HEK293 (cell line): Measurements from ENCODE around the gene SRRM2.

ENCODE experiments used
- CTCF ChIA-PET: fragments of 350-600 bp; formaldehyde crosslinking; extraction: SDS; loops from one replicate; lab custom pipeline; 2021; ENCODE audit warnings: antibody characterized with exemption; lab: Yijun Ruan, JAX
- POLR2A ChIA-PET: fragments of 300-600 bp; formaldehyde crosslinking; extraction: SDS; loops from one replicate; lab custom pipeline; 2020; ENCODE audit warnings: antibody characterized with exemption, inconsistent platforms; lab: Yijun Ruan, JAX
- H3K27ac ChIP-seq: fragments of 200-500 bp; sonication (Bioruptor generic); 2 replicates; pipeline ENCODE4 v1.5.1; 2014; ENCODE audit warnings: low read depth, low read length, control low read depth, inconsistent platforms; ENCODE audit errors: extremely low read depth
- H3K36me3 ChIP-seq, 2 experiments: fragments of 200-500 bp in 1 of 2; sonication (Bioruptor generic) in 1 of 2; 1 replicate in 1 of 2; 2 replicates in 1 of 2; pipeline ENCODE4 v1.5.1; 2014 to 2017; ENCODE audit warnings: inconsistent platforms in 2 of 2, low read length in 2 of 2; ENCODE audit not compliant: control insufficient read depth in 2 of 2, insufficient read depth in 1 of 2
- H3K4me1 ChIP-seq: fragments of 200-500 bp; sonication (Bioruptor generic); 2 replicates; pipeline ENCODE4 v1.5.1; 2014; ENCODE audit warnings: mild to moderate bottlenecking, low read length, inconsistent platforms; ENCODE audit not compliant: control insufficient read depth, insufficient read depth
- H3K4me3 ChIP-seq: 2 replicates; pipeline ENCODE4 v1.5.1; 2011; ENCODE audit warnings: low read depth, mild to moderate bottlenecking, control low read depth, low read length, moderate library complexity
- H3K9me3 ChIP-seq: fragments of 200-500 bp; sonication (Bioruptor generic); 2 replicates; pipeline ENCODE4 v1.5.1; 2014; ENCODE audit warnings: low read depth, low read length, inconsistent platforms; ENCODE audit not compliant: control insufficient read depth, insufficient read depth
- GLI2 ChIP-seq: fragments of 450-650 bp; formaldehyde crosslinking; IDR thresholded peaks from 2 replicates; pipeline ENCODE4; 2017; ENCODE audit warnings: missing biosample characterization, missing genetic modification characterization, low read depth, borderline replicate concordance
- KLF10 ChIP-seq: fragments of 450-650 bp; IDR thresholded peaks from 2 replicates; pipeline ENCODE4 v1.5.1; 2018; ENCODE audit warnings: missing biosample characterization, mild to moderate bottlenecking, missing genetic modification characterization
- KLF16 ChIP-seq: fragments of 450-650 bp; formaldehyde crosslinking; IDR thresholded peaks from 2 replicates; pipeline ENCODE4 v1.5.1; 2017; ENCODE audit warnings: missing biosample characterization, missing genetic modification characterization
- PRDM1 ChIP-seq: fragments of 450-650 bp; formaldehyde crosslinking; IDR thresholded peaks from 2 replicates; pipeline ENCODE4; 2016; ENCODE audit warnings: missing biosample characterization, missing genetic modification characterization
- ZBTB11 ChIP-seq: fragments of 450-650 bp; formaldehyde crosslinking; conservative IDR thresholded peaks from 2 replicates; pipeline ENCODE4 v1.5.1; 2016; ENCODE audit warnings: low read depth, missing biosample characterization, missing genetic modification characterization
- ZNF146 ChIP-seq: fragments of 450-650 bp; formaldehyde crosslinking; IDR thresholded peaks from 2 replicates; pipeline ENCODE4 v1.5.1; 2016; ENCODE audit warnings: missing biosample characterization, missing genetic modification characterization
- ZNF16 ChIP-seq: fragments of 450-650 bp; formaldehyde crosslinking; IDR thresholded peaks from 2 replicates; pipeline ENCODE4 v1.5.1; 2016; ENCODE audit warnings: low read depth, missing biosample characterization, missing genetic modification characterization
- ZNF19 ChIP-seq: fragments of 450-650 bp; formaldehyde crosslinking; IDR thresholded peaks from 2 replicates; pipeline ENCODE4; 2016; ENCODE audit warnings: missing biosample characterization, missing genetic modification characterization, low read depth
- ZNF202 ChIP-seq: fragments of 450-650 bp; formaldehyde crosslinking; IDR thresholded peaks from 2 replicates; pipeline ENCODE4 v1.5.1; 2016; ENCODE audit warnings: missing biosample characterization, missing genetic modification characterization, borderline replicate concordance
- ZNF266 ChIP-seq: fragments of 450-650 bp; formaldehyde crosslinking; IDR thresholded peaks from 2 replicates; pipeline ENCODE4 v1.5.1; 2016; ENCODE audit warnings: missing biosample characterization, missing genetic modification characterization, low read depth
- ZNF324 ChIP-seq: fragments of 450-650 bp; formaldehyde crosslinking; IDR thresholded peaks from 2 replicates; pipeline ENCODE4 v1.5.1; 2016; ENCODE audit warnings: missing biosample characterization, missing genetic modification characterization
- ZNF366 ChIP-seq: fragments of 450-650 bp; formaldehyde crosslinking; conservative IDR thresholded peaks from 2 replicates; pipeline ENCODE4 v1.5.1; 2016; ENCODE audit warnings: missing biosample characterization, missing genetic modification characterization
- ZNF391 ChIP-seq: fragments of 450-650 bp; formaldehyde crosslinking; IDR thresholded peaks from 2 replicates; pipeline ENCODE4 v1.5.1; 2016; ENCODE audit warnings: low read depth, missing biosample characterization, missing genetic modification characterization, borderline replicate concordance
- ZNF423 ChIP-seq: fragments of 450-650 bp; formaldehyde crosslinking; IDR thresholded peaks from 2 replicates; pipeline ENCODE4 v1.5.1; 2016; ENCODE audit warnings: missing biosample characterization, missing genetic modification characterization
- ZNF558 ChIP-seq: fragments of 450-650 bp; formaldehyde crosslinking; IDR thresholded peaks from 2 replicates; pipeline ENCODE4 v1.5.1; 2016; ENCODE audit warnings: missing biosample characterization, missing genetic modification characterization
- ZNF560 ChIP-seq: fragments of 450-650 bp; formaldehyde crosslinking; IDR thresholded peaks from 2 replicates; pipeline ENCODE4 v1.5.1; 2017; ENCODE audit warnings: missing biosample characterization, missing genetic modification characterization, borderline replicate concordance
- ZNF580 ChIP-seq: fragments of 450-650 bp; formaldehyde crosslinking; IDR thresholded peaks from 2 replicates; pipeline ENCODE4 v1.5.1; 2016; ENCODE audit warnings: missing biosample characterization, missing genetic modification characterization
- ZNF596 ChIP-seq: fragments of 450-650 bp; IDR thresholded peaks from 2 replicates; pipeline ENCODE4 v1.5.0; 2018; ENCODE audit warnings: missing biosample characterization, mild to moderate bottlenecking, missing genetic modification characterization, moderate library complexity
- ZNF621 ChIP-seq: fragments of 450-650 bp; formaldehyde crosslinking; IDR thresholded peaks from 2 replicates; pipeline ENCODE4 v1.5.1; 2017; ENCODE audit warnings: missing biosample characterization, missing genetic modification characterization
- ZNF623 ChIP-seq: fragments of 450-650 bp; formaldehyde crosslinking; IDR thresholded peaks from 2 replicates; pipeline ENCODE4 v1.5.1; 2016; ENCODE audit warnings: missing biosample characterization, missing genetic modification characterization
- ZNF626 ChIP-seq: fragments of 450-650 bp; sonication (Bioruptor Pico); formaldehyde crosslinking; IDR thresholded peaks from 2 replicates; pipeline ENCODE4 v1.5.1; 2018; ENCODE audit warnings: missing biosample characterization, missing genetic modification characterization, inconsistent platforms
- ZNF654 ChIP-seq: fragments of 450-650 bp; formaldehyde crosslinking; IDR thresholded peaks from 2 replicates; pipeline ENCODE4 v1.5.1; 2016; ENCODE audit warnings: low read depth, missing biosample characterization, missing genetic modification characterization
- ZNF785 ChIP-seq: fragments of 450-650 bp; formaldehyde crosslinking; IDR thresholded peaks from 2 replicates; pipeline ENCODE4 v1.5.1; 2016; ENCODE audit warnings: missing biosample characterization, missing genetic modification characterization
- TF ChIP-seq, protein P1 (sequence below): sonication (generic); formaldehyde crosslinking; IDR thresholded peaks from 2 replicates; pipeline ENCODE4 v1.8.1; 2022; ENCODE audit warnings: mild to moderate bottlenecking, moderate library complexity, missing genetic modification reagents
- TF ChIP-seq, protein P2 (sequence below): fragments of 450-650 bp; formaldehyde crosslinking; IDR thresholded peaks from 2 replicates; pipeline ENCODE4 v1.5.1; 2017; ENCODE audit warnings: missing biosample characterization, missing genetic modification characterization

SRRM2 gene

GRCh38 chr16:2757344-2757743 is 4.9 kb downstream of the SRRM2 start:
- Histone ChIP-seq H3K4me3 (no peak overlapping the region), H3K9me3 (no peaks in the 10 kb centered on the region), H3K4me1 (peaks cover 5% of the 10 kb centered on the region), H3K27ac (no peak overlapping the region), H3K36me3 (peaks cover 57 to 89% of the 10 kb centered on the region in 2 experiments)
- ChIA-PET CTCF (interaction anchor here (0.7 kb wide), 1 partner anchor 47 kb away, joined by 5 read pairs; no protein-coding TSS in a partner anchor), POLR2A (interaction anchor here (0.9 to 1.8 kb wide), 2 partner anchors 11 to 14 kb away, joined by 4 read pairs; no protein-coding TSS in a partner anchor)
- TF ChIP-seq ZNF623 (tag by site-specific recombination) (no peak), PRDM1 (tag by site-specific recombination) (0 out of 2 replicates have a peak, but pooled peaks have one; percentile 18), KLF16 (tag by site-specific recombination) (no peak)
- TF ChIP-seq, protein P1, sequence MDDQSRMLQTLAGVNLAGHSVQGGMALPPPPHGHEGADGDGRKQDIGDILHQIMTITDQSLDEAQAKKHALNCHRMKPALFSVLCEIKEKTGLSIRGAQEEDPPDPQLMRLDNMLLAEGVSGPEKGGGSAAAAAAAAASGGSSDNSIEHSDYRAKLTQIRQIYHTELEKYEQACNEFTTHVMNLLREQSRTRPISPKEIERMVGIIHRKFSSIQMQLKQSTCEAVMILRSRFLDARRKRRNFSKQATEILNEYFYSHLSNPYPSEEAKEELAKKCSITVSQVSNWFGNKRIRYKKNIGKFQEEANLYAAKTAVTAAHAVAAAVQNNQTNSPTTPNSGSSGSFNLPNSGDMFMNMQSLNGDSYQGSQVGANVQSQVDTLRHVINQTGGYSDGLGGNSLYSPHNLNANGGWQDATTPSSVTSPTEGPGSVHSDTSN (CRISPR knock-in tag): no peak

DNA sequence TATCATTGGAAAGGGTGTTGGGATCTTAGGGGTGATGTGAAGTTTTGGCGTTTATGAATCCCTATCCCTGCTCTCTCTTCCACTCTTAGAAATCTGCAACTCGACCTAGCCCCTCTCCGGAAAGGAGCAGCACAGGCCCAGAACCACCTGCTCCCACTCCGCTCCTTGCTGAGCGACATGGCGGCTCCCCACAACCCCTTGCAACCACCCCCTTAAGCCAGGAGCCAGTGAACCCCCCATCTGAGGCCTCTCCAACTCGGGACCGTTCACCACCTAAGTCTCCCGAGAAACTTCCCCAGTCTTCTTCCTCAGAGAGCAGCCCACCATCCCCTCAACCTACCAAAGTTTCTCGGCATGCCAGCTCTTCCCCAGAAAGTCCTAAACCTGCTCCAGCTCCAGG is 9.0 kb downstream of the SRRM2 start:
- CTCF ChIA-PET: no interaction called here
- H3K4me1 ChIP-seq: no peaks in the 10 kb centered on the region
- TF ChIP-seq ZNF19 (tag by site-specific recombination): no peak
- TF ChIP-seq ZNF558 (tag by site-specific recombination): no peak
- TF ChIP-seq ZNF560 (tag by site-specific recombination): no peak
- no peak for TF ChIP-seq ZNF654
- TF ChIP-seq ZNF626: no peak
- TF ChIP-seq ZNF266 (tag by site-specific recombination): no peak
- TF ChIP-seq ZNF785: no peak
- TF ChIP-seq ZNF621 (tag by site-specific recombination): no peak
- H3K36me3 ChIP-seq: peaks cover 67 to 100% of the 10 kb centered on the region in 2 experiments
- H3K9me3 ChIP-seq: no peaks in the 10 kb centered on the region
- H3K27ac ChIP-seq: no peak overlapping the region
- POLR2A ChIA-PET: no interaction called here
- no peak overlapping the region for H3K4me3 ChIP-seq

DNA sequence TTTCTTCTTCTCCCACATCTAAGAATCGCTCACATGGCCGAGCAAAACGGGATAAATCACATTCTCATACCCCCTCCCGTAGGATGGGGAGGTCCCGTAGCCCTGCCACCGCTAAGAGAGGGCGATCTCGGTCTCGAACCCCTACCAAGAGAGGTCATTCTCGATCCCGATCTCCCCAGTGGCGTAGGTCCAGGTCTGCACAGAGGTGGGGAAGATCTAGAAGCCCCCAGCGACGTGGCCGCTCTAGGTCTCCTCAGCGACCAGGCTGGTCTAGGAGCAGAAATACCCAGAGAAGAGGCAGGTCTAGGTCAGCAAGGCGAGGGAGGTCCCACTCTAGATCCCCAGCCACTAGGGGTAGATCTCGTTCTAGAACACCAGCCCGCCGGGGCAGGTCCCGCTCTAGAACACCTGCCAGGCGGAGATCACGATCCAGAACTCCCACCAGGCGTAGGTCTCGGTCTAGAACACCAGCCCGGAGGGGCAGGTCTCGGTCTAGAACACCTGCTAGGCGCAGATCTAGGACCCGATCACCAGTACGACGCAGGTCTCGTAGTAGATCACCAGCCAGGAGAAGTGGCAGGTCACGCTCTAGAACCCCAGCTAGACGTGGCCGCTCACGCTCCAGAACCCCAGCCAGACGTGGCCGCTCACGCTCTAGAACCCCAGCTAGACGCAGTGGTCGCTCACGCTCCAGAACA is 9.6 kb downstream of the SRRM2 start:
- POLR2A ChIA-PET: no interaction called here
- no peak overlapping the region for H3K4me3 ChIP-seq
- CTCF ChIA-PET: interaction anchor here (1.0 kb wide), 1 partner anchor 21 kb away, joined by 3 read pairs; no protein-coding TSS in a partner anchor
- H3K27ac ChIP-seq: no peak overlapping the region
- H3K36me3 ChIP-seq: peaks cover 61 to 100% of the 10 kb centered on the region in 2 experiments
- no peaks in the 10 kb centered on the region for H3K4me1 ChIP-seq
- H3K9me3 ChIP-seq: no peaks in the 10 kb centered on the region
- TF ChIP-seq ZNF423 (no peak), ZNF366 (no peak), GLI2 (tag by site-specific recombination) (no peak), ZNF596 (tag by site-specific recombination) (0 out of 2 replicates have a peak, but pooled peaks have one; percentile 7), ZNF202 (tag by site-specific recombination) (0 out of 2 replicates have a peak, but pooled peaks have one; percentile 20), KLF10 (tag by site-specific recombination) (no peak), ZNF146 (no peak), ZNF16 (tag by site-specific recombination) (no peak), PRDM1 (tag by site-specific recombination) (no peak), ZNF580 (tag by site-specific recombination) (no peak), ZNF324 (tag by site-specific recombination) (no peak), ZBTB11 (tag by site-specific recombination) (no peak), ZNF391 (tag by site-specific recombination) (no peak)
- TF ChIP-seq, protein P2, sequence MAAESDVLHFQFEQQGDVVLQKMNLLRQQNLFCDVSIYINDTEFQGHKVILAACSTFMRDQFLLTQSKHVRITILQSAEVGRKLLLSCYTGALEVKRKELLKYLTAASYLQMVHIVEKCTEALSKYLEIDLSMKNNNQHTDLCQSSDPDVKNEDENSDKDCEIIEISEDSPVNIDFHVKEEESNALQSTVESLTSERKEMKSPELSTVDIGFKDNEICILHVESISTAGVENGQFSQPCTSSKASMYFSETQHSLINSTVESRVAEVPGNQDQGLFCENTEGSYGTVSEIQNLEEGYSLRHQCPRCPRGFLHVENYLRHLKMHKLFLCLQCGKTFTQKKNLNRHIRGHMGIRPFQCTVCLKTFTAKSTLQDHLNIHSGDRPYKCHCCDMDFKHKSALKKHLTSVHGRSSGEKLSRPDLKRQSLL (tag by site-specific recombination): peak; percentile 82
